Astrocyte (in vitro differentiated cells and primary cell): Measurements from ENCODE around the gene GSX2.

ENCODE experiments used
- EZH2 ChIP-seq: IDR thresholded peaks from 2 replicates; pipeline ENCODE4 v1.6.1; 2012; ENCODE audit warnings: mild to moderate bottlenecking, low read length, inconsistent platforms; ENCODE audit not compliant: insufficient read depth
- TF ChIP-seq, protein P1 (sequence below): IDR thresholded peaks from 2 replicates; pipeline ENCODE4 v1.5.1; 2011; ENCODE audit warnings: low read depth, mild to moderate bottlenecking, inconsistent platforms, low read length, moderate library complexity; ENCODE audit not compliant: insufficient read depth

DNA sequence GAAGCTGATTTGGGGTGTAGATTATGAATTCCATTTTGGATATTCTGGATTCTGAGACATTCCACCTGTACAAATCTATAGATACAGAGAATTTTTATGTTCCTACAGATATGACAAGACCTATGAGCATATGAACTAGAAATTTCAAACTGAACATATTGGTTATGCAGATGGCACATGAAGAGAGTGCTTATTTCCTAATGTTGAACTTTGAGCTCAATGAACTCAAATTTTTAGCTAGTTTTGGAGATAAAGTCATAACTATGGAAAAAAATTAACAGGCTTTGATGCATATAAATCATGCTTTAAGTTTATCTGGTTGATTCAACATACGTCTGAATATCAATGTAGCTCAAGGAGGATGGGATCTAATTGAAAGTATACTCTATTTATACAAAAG is 44.5 kb upstream of the GSX2 start:
- TF ChIP-seq, protein P1, sequence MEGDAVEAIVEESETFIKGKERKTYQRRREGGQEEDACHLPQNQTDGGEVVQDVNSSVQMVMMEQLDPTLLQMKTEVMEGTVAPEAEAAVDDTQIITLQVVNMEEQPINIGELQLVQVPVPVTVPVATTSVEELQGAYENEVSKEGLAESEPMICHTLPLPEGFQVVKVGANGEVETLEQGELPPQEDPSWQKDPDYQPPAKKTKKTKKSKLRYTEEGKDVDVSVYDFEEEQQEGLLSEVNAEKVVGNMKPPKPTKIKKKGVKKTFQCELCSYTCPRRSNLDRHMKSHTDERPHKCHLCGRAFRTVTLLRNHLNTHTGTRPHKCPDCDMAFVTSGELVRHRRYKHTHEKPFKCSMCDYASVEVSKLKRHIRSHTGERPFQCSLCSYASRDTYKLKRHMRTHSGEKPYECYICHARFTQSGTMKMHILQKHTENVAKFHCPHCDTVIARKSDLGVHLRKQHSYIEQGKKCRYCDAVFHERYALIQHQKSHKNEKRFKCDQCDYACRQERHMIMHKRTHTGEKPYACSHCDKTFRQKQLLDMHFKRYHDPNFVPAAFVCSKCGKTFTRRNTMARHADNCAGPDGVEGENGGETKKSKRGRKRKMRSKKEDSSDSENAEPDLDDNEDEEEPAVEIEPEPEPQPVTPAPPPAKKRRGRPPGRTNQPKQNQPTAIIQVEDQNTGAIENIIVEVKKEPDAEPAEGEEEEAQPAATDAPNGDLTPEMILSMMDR = no peak
- no peak for TF ChIP-seq EZH2
